NCI-H345 (cell line): ENCODE measurements around the gene COLEC12.
"Not testable (repeated sequence)": the region's sequence is repeated elsewhere in the genome, so short reads cannot be mapped to it uniquely, and the experiment has no call there.

Experiments
- DNase-seq: peaks from one replicate; lab custom pipeline; 2025; lab: John Stamatoyannopoulos, UW

Gene COLEC12

DNA sequence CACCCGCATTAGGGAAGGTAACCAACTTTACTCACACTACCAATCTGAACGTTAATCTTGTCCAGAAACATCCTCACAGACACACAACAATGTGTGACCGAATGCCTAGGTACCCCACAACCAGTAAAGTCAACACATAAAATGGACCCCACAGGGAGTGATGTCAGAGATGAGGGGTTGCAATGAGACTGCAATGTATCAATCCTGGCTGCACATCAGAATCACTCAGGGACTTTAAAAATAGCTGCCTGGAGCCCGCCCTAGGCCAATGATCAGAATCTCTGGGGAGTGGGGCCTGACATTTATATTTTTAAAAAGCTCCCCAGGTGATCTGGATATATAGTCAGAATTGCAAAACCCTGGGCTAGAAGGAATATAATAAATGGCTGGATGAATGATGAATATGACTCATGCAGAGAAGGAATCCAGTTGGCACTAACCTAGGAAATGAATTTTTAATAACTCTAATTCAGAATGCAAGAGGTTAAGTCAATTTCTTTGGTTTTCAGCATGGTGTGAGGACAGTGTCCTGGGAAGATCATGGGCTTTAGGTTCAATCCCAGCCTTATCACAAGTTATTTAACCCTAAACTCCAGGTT lies 92.8 kb downstream of the COLEC12 start:
- no peak for DNase-seq

- DNase-seq: no peak
Measured at GRCh38 chr18:407191-407590, 93.3 kb downstream of the COLEC12 start.

GRCh38 chr18:406677-407076 lies 93.8 kb downstream of the COLEC12 start:
- no peak for DNase-seq

- not testable (repeated sequence) for DNase-seq
Measured at GRCh38 chr18:405006-405405, 95.5 kb downstream of the COLEC12 start.

DNA sequence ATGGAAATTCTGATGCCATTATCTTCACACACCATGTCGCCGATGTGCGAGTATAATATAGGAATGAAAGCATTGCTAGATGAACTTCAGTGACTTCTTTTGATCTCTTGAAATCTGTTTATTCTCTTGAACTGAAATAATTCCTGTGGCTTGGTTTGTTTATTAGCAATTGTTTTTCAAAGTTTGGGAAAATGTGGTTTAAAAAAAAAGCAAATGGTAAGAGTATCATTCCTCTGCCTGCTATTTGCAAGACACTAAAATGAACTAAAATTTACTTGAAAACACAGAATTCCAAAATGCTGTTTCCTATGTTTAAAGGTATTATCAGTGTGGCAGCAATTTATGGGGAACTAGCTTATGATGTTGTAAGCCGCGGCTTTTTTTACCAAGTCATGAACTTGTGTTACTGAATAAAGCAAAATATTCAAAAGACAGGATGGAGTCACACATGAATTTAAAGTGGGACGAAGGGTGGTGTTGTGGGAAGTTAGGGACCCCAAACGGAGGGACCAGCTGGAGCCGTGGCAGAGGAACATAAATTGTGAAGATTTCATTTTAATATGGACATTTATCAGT lies 96.4 kb downstream of the COLEC12 start:
- DNase-seq: no peak

DNA sequence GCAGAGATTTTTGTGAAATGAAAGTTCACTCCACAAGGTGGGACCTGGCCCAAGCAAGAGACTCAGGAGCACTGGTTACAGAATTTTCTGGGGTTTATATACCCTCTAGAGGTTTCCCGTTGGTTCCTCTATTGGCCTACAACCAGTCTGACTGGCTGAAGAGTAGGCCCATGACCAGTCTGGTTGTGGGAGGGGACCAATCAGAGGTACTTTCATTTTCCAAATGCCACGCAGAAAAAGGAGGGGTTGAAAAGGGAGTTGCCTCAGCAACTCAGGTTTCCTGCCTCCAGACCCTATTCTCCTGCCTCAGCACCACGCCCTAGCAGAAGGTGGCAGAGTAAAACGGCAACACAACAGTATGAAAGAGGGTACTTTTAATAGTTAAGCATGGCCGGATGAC lies 98.4 kb downstream of the COLEC12 start:
- DNase-seq: no peak

- no peak for DNase-seq
Measured at GRCh38 chr18:400456-400855, 100.0 kb downstream of the COLEC12 start.

DNA sequence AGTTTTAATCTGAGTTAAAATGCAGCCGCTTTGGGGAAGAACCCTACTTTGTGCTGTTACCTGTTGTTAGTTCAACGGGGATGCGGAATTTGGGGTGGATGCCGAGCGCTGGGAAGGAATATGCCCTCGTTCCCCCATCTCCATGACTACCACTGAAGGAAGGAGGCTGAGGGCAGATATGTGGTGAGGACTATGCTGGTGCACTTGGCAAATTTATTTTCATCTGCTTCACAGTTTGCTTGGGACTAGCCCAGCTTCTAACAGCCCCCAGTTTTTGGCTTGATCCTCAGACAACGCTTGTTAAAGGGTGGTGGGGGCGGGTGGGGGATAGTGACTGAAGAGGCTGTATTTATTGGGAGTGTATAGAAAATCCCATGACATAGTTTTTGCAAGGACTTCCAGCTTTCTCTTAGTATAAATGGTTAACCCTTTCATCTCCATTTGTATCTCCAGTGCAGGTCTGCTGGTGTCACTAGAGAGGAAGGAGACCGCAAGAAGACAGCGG lies 100.8 kb downstream of the COLEC12 start:
- no peak for DNase-seq

- DNase-seq: peak; percentile 53
Measured at GRCh38 chr18:398935-399630, 101.4 kb downstream of the COLEC12 start.

GRCh38 chr18:396556-396955 lies 103.9 kb downstream of the COLEC12 start:
- DNase-seq: no peak

DNA sequence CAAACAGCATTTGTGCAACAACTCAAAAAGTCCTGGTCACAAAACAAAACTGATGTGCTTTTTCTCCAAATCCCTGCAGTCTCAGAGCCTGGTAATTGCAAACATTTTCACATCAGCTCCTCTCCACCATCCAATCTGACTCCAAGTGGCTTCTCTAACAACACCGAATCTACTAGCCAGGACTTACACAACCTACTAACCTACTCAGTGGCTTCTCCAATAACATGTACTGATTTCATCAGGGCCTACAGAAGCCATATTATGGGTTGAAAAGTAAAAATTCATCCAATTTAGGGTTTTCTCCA lies 104.3 kb downstream of the COLEC12 start:
- DNase-seq: no peak

- peak; percentile 86 for DNase-seq
Measured at GRCh38 chr18:395456-396250, 104.8 kb downstream of the COLEC12 start.

DNA sequence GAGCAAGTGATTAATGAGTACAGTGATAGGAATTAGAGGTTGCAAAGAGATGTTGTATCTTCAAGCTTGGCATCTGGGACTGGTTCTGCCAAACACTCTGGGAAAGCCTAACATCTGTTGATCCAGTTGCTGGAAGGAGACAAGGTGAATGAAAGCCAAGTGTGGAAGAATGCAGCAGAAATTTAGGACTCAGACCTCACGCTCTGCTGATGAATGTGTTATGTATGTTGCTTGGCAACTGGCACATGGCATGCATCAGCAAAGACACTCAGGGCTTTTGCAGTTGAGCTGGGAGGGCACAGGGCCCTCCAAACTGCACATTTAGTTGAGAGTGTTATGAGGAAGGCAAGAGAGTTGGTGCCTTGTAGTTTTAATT lies 105.5 kb downstream of the COLEC12 start:
- DNase-seq: peak; percentile 60

GRCh38 chr18:394262-394986 lies 106.1 kb downstream of the COLEC12 start:
- DNase-seq: peak; percentile 50

DNA sequence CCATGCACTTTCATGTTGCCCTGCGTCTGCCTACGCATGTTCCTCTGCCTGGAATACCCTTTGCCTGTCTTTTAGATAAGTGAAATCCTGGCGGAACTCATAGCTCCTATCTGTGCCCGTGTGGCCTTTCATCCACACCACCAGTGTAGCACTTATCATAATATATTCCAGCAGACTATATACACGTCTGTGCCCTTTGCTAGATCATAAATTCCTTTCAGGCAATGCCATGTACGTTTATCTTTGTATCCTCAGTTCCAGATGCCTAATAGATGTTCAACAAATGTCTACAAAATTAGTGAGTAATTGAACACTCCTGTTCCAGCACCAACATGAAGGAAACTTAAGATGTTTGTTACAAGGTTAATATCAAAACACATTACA lies 106.9 kb downstream of the COLEC12 start:
- DNase-seq: no peak

- DNase-seq: peak; percentile 19
Measured at GRCh38 chr18:392928-393573, 107.5 kb downstream of the COLEC12 start.

- DNase-seq: no peak
Measured at GRCh38 chr18:390741-391478, 109.6 kb downstream of the COLEC12 start.

DNA sequence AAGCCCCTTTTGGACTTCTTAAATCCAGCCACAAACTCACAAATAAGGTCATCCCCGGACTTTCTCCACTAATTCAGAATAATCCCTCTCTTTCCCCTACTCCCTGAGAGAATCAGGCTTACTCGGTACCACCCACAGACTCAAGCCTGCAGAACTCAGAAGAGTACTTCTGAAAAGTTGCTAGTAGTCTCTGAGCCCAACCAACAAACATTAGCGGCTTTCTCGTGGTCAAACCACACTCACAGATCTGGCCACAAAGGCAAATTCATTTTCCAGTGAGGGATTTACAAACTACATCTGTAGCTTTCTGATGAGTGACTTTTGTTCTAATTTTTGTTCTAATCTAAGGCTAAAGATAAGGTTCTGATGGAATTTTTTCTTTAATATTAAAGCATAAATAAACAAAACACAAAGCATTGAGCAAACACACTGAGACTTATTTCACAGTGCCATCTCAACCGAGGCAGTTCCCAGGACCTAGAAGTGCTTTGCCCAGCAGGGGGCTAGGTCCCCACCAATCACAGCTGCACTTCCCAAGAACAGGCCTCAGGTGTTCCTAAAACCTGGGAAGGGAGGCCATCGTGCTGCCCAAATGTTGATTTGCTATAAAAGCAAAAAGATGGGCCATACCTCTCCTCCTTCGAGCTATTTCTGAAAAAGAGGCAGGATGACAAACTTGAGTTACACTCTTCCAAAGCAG lies 110.7 kb downstream of the COLEC12 start:
- DNase-seq: peak; percentile 12

- DNase-seq: no peak
Measured at GRCh38 chr18:388200-388599, 112.3 kb downstream of the COLEC12 start.

- DNase-seq: no peak
Measured at GRCh38 chr18:386994-387393, 113.5 kb downstream of the COLEC12 start.
